Stimulated activated CD8-positive, alpha-beta memory T cell treated with anti-CD3 and anti-CD28 coated beads, Interleukin-7, amount 100 ng/mL, for 4 hours (primary cell): Measurements from ENCODE around the gene DUSP23.

ENCODE experiments used
- DNase-seq, 2 donors: peaks; one replicate each; pipeline ENCODE4 v3.0.0-alpha.2; 2020; ENCODE audit warnings: low read depth in 2 of 2

The DUSP23 gene

DNA sequence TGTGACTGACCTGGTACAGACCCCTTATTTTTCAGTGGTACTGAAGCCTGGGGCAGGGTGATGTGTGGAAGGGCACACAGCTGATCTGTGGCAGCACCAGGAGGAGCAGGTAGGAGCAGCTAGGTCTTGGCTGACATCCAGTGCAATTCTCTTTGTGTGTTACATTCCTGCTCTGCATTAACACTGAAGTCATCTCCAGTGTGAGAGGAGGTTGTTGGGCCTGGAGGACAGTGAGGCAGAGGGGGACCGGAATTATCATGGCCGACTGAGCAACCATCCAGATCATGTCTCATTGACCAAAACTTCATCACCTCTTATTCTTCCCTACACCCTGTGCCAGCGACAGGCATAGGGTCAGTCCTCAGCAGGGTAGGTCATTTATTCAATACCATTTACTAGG lies 47.4 kb downstream of the DUSP23 start:
- no peak for DNase-seq

DNA sequence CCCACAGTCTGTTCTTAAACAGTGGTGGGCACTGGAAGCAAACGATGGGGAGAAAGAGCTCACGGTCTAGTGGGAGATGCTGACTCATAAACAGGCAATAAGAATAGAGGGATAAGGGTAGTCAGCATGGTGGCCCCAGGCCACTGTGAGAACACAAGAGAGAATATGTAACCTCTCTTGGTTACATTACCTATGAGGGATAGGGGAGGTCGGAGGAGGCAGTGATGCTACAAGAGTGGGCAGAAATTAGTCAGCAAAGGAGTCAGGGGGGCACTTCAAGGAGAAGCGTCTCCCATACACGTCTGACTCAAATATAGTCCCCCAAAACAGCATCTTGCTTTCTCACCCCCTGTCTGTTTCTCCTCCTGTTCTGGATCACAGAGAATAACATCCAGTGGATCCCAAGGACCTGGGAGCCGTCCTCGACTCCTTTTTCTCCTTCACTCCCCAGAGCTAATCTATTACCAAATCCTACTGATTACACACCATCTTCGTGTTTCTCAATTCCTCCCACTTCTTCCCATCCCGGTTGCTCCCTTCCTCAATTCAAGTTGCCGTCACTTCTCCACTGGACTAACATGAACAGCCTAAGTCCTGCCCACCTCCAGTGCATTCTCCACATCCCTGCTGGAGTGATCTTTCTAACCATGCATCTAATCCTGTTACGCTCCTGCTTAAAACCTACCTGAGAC lies 48.0 kb downstream of the DUSP23 start:
- DNase-seq: no peak

DNA sequence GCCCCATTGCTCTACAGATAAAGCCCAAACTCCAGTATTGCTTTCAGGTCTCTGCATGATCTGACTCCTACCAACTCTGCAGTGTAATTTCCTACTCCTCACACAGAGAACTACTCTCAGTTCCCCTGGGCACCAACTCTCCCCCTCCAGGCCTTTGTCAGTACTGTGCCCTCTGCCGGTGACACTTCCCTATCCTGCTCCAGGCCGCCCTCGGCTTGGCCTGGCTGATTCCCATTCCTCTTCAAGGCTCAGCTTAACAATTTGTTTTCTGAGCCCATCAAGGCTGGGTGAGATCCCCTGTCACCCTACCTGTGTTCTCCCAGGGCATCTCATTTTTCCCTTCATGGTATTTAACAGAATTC lies 48.5 kb downstream of the DUSP23 start:
- no peak for DNase-seq

DNA sequence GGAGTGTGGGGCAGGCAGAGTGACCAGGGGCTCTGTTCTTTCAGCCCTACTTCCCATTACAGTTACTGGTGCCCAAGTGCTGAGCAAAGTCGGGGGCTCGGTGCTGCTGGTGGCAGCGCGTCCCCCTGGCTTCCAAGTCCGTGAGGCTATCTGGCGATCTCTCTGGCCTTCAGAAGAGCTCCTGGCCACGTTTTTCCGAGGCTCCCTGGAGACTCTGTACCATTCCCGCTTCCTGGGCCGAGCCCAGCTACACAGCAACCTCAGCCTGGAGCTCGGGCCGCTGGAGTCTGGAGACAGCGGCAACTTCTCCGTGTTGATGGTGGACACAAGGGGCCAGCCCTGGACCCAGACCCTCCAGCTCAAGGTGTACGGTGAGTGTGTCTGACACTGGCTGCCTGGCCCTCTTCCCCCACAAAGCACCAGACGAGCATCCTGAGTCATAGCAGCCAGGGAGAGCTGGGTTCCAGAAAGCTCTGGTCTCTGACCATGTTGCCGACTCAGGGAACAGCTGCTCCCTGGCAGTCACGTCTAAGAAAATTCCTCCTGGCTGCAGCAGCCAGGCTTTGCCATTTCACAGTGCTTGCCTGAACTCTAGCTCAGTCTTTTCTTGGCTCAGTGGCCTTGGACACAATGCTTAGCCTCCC lies 49.2 kb downstream of the DUSP23 start:
- no peak for DNase-seq

DNA sequence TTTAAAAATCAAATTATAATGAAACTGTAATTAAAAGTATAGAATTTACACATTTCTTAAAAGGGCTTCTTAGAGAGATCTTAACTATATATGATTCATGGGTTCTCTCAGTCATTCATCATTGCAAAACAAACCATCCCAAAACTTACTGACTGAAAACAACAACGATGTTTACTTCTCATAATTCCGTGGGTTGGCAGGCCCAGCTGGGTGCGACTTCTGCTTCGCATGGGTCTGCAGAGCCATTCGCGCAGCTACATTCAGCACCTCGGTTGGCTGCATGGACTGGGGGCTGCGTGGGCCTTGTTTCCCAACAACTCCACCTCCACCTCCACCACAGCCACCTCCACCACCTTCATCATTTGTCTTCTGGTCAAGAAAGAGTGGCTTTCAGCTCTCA lies 50.0 kb downstream of the DUSP23 start:
- no peak for DNase-seq

DNA sequence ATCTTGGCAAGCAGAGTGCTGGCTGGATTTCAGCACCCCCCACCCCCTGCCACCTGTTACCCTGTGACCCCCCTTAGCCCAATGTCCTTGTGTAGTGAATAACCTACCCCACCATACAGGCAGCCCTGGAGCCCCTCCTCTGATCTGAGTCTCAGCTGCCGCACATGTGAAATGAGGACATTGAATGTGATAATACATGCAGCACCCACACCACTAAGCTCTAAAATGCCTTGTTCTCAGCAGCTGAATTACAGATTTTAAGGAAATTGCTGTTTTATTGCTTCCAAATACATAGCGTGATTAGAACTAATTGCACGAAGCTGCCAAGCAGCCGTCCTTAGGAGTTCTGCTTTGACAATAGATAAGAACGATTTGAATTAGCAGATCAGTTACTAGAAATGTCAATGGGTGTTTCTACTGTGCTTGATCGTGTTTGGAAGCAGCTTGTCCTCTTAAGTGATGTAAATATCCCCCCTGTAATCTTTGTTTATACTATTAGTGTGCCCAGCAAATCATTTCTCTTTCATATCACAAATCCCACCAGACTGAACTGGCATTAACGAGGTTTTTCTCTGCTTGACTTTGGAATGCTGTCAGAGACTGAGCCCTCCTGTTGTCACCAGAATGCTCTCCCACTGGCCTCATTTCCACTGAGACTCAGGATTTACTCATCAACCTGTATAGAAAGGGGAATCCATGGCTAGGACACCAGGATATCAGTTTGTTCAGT lies 50.8 kb downstream of the DUSP23 start:
- DNase-seq: no peak
